Liver (tissue), 3 donors: ENCODE measurements around the gene SYCP3.

Experiments used
- CTCF ChIP-seq: fragments of 150-350 bp; IDR thresholded peaks from 2 replicates; pipeline ENCODE4 v1.5.1; 2017; ENCODE audit warnings: improper control_type of control experiment, low read depth, low read length; ENCODE audit not compliant: missing input control
- EGR1 ChIP-seq, 2 donors: IDR thresholded peaks; 2 replicates each; pipeline ENCODE4 v1.6.1; 2016 to 2018; ENCODE audit warnings: antibody characterized with exemption in 2 of 2, low read depth in 2 of 2
- MAX ChIP-seq: IDR thresholded peaks from 2 replicates; pipeline ENCODE4 v1.6.1; 2016; ENCODE audit warnings: antibody characterized with exemption
- TAF1 ChIP-seq: conservative IDR thresholded peaks from 2 replicates; pipeline ENCODE4 v1.6.1; 2016; ENCODE audit warnings: antibody characterized with exemption, mild to moderate bottlenecking
- donor health status: healthy.
- donor health status: healthy.

GRCh38 chr12:101694297-101694848 is 44.9 kb downstream of the SYCP3 start:
- TF ChIP-seq MAX (no peak), TAF1 (no peak), CTCF (no peak), EGR1 (IDR thresholded peaks at IDR 0.05; ENCODE audit: low read depth in 2 of 2) (no peak)
